OCI-LY1 (cell line): Measurements from ENCODE around the gene DDX24.

Experiments
- EZH2 ChIP-seq: fragments of 200-600 bp; sonication (generic), shearing (Covaris generic); IDR thresholded peaks from 2 replicates; pipeline ENCODE4 v1.8.0; 2017; ENCODE audit warnings: borderline replicate concordance, mixed run types, mild to moderate bottlenecking, antibody characterized with exemption, low read length, moderate library complexity, mixed read lengths
- TF ChIP-seq, protein P1 (sequence below): fragments of 200-600 bp; sonication (generic), shearing (Covaris generic); IDR thresholded peaks from 2 replicates; pipeline ENCODE4 v1.5.1; 2017; ENCODE audit warnings: mild to moderate bottlenecking, antibody characterized with exemption, low read length, moderate library complexity, mixed read lengths

DNA sequence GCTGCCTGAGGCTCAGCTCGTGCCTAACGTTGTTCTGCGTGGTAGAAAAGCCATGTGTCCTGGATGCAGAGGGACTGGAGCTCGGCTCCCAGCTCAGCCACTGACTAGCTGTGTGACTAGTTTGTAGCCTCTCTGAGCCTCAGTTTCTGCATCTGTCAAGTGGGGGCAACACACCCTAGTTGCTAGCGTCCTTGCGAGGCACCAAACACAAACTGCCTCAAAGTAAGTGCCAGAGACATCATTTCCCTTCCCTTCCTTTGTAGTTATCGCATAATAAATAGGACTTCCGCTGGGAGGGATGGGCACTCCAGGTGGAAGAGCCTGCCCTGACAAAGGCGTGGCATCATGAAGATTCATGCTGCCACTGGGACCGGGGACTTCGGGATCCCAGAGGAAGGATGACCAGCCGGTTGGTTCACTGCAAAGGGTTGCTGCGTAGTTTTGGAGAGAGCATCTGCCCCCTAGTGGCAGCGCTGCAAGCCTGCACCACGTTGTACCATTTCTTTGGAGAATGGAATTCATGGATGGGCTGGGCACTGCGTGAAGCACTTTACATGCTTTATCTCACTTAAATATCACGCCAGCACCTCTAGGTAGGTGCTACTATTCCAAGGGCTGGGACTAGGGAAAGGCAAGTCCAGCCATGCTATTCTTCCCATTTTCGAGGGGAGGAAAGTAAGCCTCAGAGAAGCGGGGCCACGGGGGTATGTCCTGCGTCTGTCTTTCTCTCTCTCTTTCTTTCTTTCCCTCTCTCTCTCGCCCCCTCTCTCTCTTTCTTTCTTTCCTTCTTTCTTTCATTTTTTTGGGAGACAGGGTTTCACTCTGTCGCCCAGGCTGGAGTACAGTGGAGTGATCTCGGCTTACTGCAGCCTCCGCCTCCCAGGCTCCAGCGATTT is 79.3 kb downstream of the DDX24 start:
- TF ChIP-seq, protein P1, sequence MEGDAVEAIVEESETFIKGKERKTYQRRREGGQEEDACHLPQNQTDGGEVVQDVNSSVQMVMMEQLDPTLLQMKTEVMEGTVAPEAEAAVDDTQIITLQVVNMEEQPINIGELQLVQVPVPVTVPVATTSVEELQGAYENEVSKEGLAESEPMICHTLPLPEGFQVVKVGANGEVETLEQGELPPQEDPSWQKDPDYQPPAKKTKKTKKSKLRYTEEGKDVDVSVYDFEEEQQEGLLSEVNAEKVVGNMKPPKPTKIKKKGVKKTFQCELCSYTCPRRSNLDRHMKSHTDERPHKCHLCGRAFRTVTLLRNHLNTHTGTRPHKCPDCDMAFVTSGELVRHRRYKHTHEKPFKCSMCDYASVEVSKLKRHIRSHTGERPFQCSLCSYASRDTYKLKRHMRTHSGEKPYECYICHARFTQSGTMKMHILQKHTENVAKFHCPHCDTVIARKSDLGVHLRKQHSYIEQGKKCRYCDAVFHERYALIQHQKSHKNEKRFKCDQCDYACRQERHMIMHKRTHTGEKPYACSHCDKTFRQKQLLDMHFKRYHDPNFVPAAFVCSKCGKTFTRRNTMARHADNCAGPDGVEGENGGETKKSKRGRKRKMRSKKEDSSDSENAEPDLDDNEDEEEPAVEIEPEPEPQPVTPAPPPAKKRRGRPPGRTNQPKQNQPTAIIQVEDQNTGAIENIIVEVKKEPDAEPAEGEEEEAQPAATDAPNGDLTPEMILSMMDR: peak; percentile 98
- no peak for TF ChIP-seq EZH2
